Upper lobe of left lung (tissue), 4 donors: ENCODE results near the gene SPATA20.

Experiments
- CTCF ChIP-seq, 6 experiments: fragments of 450-650 bp in 4 of 6; fragments of 200-600 bp in 2 of 6; sonication (generic) in 2 of 6; IDR thresholded peaks; one replicate each; pipeline ENCODE4 v1.5.1; 2016 to 2019; ENCODE audit warnings: antibody characterized with exemption in 6 of 6
- EP300 ChIP-seq, 4 donors: sonication (generic); formaldehyde crosslinking; IDR thresholded peaks; one replicate each; pipeline ENCODE4 v1.5.1; 2017; ENCODE audit warnings: antibody characterized with exemption in 4 of 4, control low read depth in 2 of 4

GRCh38 chr17:50603340-50603739, 56.4 kb downstream of the SPATA20 start:
- TF ChIP-seq EP300 (IDR thresholded peaks at IDR 0.05) (no peak), CTCF (IDR thresholded peaks at IDR 0.05) (no peak)
